ENCODE data around the gene TSC22D2.

The TSC22D2 gene

GRCh38 chr3:150439657-150440056 lies 31.6 kb downstream of the TSC22D2 start:
- TF ChIP-seq POLR2AphosphoS5 (IDR thresholded peaks at IDR 0.05; ENCODE audit: borderline replicate concordance, low read depth, low read length) = no peak
- no peak for TF ChIP-seq EZH2 (IDR thresholded peaks at IDR 0.05)
- TF ChIP-seq FOXP2 (optimal IDR thresholded peaks at IDR 0.05; ENCODE audit: control extremely low read depth, extremely low read length, insufficient read depth) = no peak
- Histone ChIP-seq H3K4me3 (no peak overlapping the region), H3K27ac (no peak overlapping the region), H3K9ac (ENCODE audit: insufficient read length) (no peak overlapping the region), H3K9me3 (ENCODE audit: low read depth, low read length) (no peaks in the 10 kb centered on the region), H3K36me3 (ENCODE audit: insufficient read depth, low read length) (peaks cover 52% of the 10 kb centered on the region)
- DNase-seq (ENCODE audit: low read depth, low spot score) = no peak

DNA sequence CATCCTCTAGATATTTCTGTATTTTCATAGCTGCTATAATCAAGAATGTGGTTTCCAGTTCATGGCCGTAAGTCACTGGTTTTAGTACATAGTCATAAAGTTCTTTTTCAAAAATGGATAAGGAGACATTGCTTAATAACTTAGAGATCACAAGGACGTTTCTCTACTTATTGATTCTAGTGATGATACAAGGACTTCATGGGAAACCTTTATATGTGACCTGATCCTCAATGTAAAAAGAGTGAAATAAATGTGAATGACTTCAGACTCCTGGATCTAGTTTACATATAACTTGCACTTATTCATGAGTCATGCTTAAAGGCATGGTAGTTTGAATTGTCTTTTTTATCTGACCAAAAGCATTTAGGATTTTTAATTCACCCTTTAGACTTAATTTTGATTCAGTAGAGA lies 35.2 kb downstream of the TSC22D2 start:
- TF ChIP-seq POLR2AphosphoS5 (IDR thresholded peaks at IDR 0.05; ENCODE audit: borderline replicate concordance, low read depth, low read length) (no peak), FOXP2 (optimal IDR thresholded peaks at IDR 0.05; ENCODE audit: control extremely low read depth, extremely low read length, insufficient read depth) (no peak), EZH2 (IDR thresholded peaks at IDR 0.05) (no peak)
- Histone ChIP-seq H3K27ac (no peak overlapping the region), H3K36me3 (ENCODE audit: insufficient read depth, low read length) (peaks cover 48% of the 10 kb centered on the region), H3K4me3 (no peak overlapping the region), H3K9me3 (ENCODE audit: low read depth, low read length) (no peaks in the 10 kb centered on the region), H3K9ac (ENCODE audit: insufficient read length) (no peak overlapping the region)
- DNase-seq (ENCODE audit: low read depth, low spot score) = no peak

DNA sequence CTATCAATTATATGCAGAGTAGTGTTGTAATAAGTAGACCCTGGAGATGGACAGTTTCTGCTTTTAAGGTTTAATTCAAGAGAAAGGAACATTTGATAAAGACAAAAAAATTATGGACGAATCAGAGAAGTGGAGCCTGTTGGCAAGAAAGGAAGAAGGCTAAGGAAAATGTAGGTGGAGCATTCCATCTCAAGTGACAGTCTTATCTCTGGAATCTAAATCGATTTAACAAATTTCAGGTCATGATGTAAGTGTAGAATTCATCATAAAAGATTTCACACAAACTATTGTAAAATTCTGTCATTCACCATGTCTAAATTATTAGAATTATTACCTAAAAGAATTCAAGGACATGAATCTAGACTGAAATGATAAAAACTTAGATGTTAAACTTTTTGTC lies 36.3 kb downstream of the TSC22D2 start:
- H3K36me3 ChIP-seq (ENCODE audit: insufficient read depth, low read length) = peaks cover 44% of the 10 kb centered on the region
- TF ChIP-seq POLR2AphosphoS5 (IDR thresholded peaks at IDR 0.05; ENCODE audit: borderline replicate concordance, low read depth, low read length) (no peak), EZH2 (IDR thresholded peaks at IDR 0.05) (no peak), FOXP2 (optimal IDR thresholded peaks at IDR 0.05; ENCODE audit: control extremely low read depth, extremely low read length, insufficient read depth) (no peak)
- no peak overlapping the region for H3K9ac ChIP-seq (ENCODE audit: insufficient read length)
- no peak for DNase-seq (ENCODE audit: low read depth, low spot score)
- H3K27ac ChIP-seq = no peak overlapping the region
- no peak overlapping the region for H3K4me3 ChIP-seq
- H3K9me3 ChIP-seq (ENCODE audit: low read depth, low read length) = no peaks in the 10 kb centered on the region

- H3K4me3 ChIP-seq = no peak overlapping the region
- no peaks in the 10 kb centered on the region for H3K9me3 ChIP-seq (ENCODE audit: low read depth, low read length)
- H3K27ac ChIP-seq = peak overlapping the region; percentile 25; the same call in 1 of the 2 replicates
- no peak for DNase-seq (ENCODE audit: low read depth, low spot score)
- no peak overlapping the region for H3K9ac ChIP-seq (ENCODE audit: insufficient read length)
- peaks cover 32% of the 10 kb centered on the region for H3K36me3 ChIP-seq (ENCODE audit: insufficient read depth, low read length)
- TF ChIP-seq FOXP2 (optimal IDR thresholded peaks at IDR 0.05; ENCODE audit: control extremely low read depth, extremely low read length, insufficient read depth) (no peak), EZH2 (IDR thresholded peaks at IDR 0.05) (no peak), POLR2AphosphoS5 (IDR thresholded peaks at IDR 0.05; ENCODE audit: borderline replicate concordance, low read depth, low read length) (no peak)
Measured at GRCh38 chr3:150446470-150446977, 38.4 kb downstream of the TSC22D2 start.

GRCh38 chr3:150447084-150447483 lies 39.0 kb downstream of the TSC22D2 start:
- no peak for TF ChIP-seq POLR2AphosphoS5 (IDR thresholded peaks at IDR 0.05; ENCODE audit: borderline replicate concordance, low read depth, low read length)
- TF ChIP-seq FOXP2 (optimal IDR thresholded peaks at IDR 0.05; ENCODE audit: control extremely low read depth, extremely low read length, insufficient read depth) = no peak
- TF ChIP-seq EZH2 (IDR thresholded peaks at IDR 0.05) = no peak
- no peaks in the 10 kb centered on the region for H3K9me3 ChIP-seq (ENCODE audit: low read depth, low read length)
- no peak for DNase-seq (ENCODE audit: low read depth, low spot score)
- H3K4me3 ChIP-seq = no peak overlapping the region
- no peak overlapping the region for H3K9ac ChIP-seq (ENCODE audit: insufficient read length)
- H3K27ac ChIP-seq = peak overlapping the region; percentile 25
- H3K36me3 ChIP-seq (ENCODE audit: insufficient read depth, low read length) = peaks cover 30% of the 10 kb centered on the region

DNA sequence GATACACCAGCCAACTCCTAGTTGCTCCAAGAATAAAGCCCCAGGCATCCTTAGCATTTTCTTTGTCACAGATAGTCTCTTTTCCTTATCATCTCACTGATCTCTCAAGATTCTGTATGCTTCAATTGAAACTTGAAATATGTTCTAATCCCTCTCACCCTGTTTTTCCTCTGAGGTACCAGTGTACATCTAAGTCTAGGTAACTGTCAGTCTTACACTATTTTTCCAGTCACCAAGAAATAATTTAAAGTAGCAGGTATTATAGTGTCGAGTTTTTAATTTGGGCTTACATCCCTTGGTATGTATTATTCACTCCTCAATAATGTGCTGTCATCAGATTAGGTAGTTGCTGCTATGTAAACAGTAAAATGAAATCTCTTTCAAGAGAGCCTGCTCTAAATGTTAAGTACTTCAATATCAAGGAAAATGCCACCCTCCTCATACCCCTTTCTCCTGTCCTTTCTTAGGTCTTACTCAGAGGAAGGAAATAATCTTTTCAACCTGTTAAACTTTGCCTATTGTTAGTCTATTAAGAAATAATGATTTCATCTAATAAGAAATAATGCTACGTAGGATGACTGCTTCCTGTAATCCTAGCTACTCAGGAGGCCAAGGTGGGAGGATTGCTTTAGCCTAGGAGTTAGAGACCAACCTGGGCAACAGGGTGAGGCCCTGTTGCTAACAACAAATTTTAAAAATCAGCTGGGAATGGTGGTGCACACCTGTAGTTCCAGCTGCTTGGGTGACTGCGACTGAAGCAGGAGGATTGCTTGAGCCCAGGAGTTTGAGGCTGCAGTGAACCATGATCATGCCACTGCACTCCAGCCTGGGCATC lies 39.8 kb downstream of the TSC22D2 start:
- Histone ChIP-seq H3K9me3 (ENCODE audit: low read depth, low read length) (no peaks in the 10 kb centered on the region), H3K27ac (peak overlapping the region; percentile 25), H3K4me3 (no peak overlapping the region), H3K36me3 (ENCODE audit: insufficient read depth, low read length) (peaks cover 22% of the 10 kb centered on the region), H3K9ac (ENCODE audit: insufficient read length) (no peak overlapping the region)
- DNase-seq (ENCODE audit: low read depth, low spot score) = no peak
- no peak for TF ChIP-seq FOXP2 (optimal IDR thresholded peaks at IDR 0.05; ENCODE audit: control extremely low read depth, extremely low read length, insufficient read depth)

DNA sequence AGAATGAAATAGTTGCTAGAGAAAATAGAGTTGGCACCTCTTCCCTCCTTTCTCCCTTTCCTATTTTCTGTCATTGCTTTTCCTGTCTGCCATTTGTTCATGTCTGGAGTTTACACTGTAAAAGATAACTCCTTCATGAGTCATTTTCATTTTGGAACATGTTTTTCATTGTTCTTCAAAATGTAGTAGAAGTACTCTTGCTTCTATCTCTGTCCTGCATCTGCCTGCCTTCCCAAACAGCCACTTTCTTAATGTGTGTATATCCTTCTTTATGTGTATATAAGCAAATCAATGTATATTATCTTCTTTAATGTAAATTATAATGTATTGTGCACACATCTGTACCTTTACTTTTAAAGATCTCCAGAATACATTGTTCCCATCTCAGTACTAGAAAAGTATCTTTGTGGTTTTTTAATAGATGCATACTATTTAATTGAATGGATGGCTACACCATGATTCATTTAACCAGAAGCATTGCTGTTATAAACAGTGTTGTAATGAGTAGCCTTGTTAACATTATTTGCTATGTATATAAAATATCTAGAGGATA lies 41.1 kb downstream of the TSC22D2 start:
- Histone ChIP-seq H3K9ac (ENCODE audit: insufficient read length) (peak overlapping the region; percentile 2), H3K4me3 (peak overlapping the region; percentile 36; the same call in 1 of the 2 replicates), H3K27ac (peak overlapping the region; percentile 83), H3K36me3 (ENCODE audit: insufficient read depth, low read length) (peaks cover 11% of the 10 kb centered on the region; the same call in 1 of the 2 replicates), H3K9me3 (ENCODE audit: low read depth, low read length) (no peaks in the 10 kb centered on the region)
- no peak for TF ChIP-seq POLR2AphosphoS5 (IDR thresholded peaks at IDR 0.05; ENCODE audit: borderline replicate concordance, low read depth, low read length)
- no peak for TF ChIP-seq EZH2 (IDR thresholded peaks at IDR 0.05)
- TF ChIP-seq FOXP2 (optimal IDR thresholded peaks at IDR 0.05; ENCODE audit: control extremely low read depth, extremely low read length, insufficient read depth) = no peak
- DNase-seq (ENCODE audit: low read depth, low spot score) = no peak

DNA sequence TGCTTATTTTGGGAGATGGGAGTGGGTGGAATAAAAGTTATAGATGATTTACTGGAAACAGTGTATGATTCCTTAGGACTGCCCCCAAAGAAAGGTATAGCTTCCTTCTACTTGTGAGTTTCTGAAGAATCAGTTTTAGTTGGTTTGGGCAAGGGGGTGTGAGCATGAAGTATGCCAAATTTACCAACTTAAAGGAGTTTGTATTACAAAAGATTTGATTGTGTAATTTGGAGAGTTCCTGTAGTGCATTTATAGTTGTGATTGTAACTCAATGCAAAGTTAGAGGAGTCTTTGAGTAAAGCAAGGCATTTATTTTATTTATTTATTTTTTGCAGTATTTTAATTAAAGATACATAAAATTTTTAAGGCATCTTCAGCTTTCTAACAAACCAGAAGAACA lies 42.8 kb downstream of the TSC22D2 start:
- H3K27ac ChIP-seq = peak overlapping the region; percentile 32; the same call in 1 of the 2 replicates
- no peak for TF ChIP-seq EZH2 (IDR thresholded peaks at IDR 0.05)
- no peak for TF ChIP-seq FOXP2 (optimal IDR thresholded peaks at IDR 0.05; ENCODE audit: control extremely low read depth, extremely low read length, insufficient read depth)
- no peak for TF ChIP-seq POLR2AphosphoS5 (IDR thresholded peaks at IDR 0.05; ENCODE audit: borderline replicate concordance, low read depth, low read length)
- DNase-seq (ENCODE audit: low read depth, low spot score) = no peak

More for the DNA sequence above, 42.8 kb downstream of the TSC22D2 start:
- Histone ChIP-seq H3K36me3 (ENCODE audit: insufficient read depth, low read length) (peaks cover 4% of the 10 kb centered on the region; the same call in 1 of the 2 replicates), H3K9me3 (ENCODE audit: low read depth, low read length) (no peaks in the 10 kb centered on the region), H3K4me3 (no peak overlapping the region), H3K9ac (ENCODE audit: insufficient read length) (peak overlapping the region; percentile 12)
